Measurements from ENCODE around the gene FAM135A.

FAM135A gene

GRCh38 chr6:70527071-70527737, 113.9 kb downstream of the FAM135A start:
- TF ChIP-seq CTCF (IDR thresholded peaks at IDR 0.05) = no peak
- Mint-ChIP-seq H3K36me3 (ENCODE audit: low read depth) (peaks cover 10% of the 10 kb centered on the region), H3K27ac (no peak overlapping the region), H3K4me1 (no peaks in the 10 kb centered on the region), H3K9me3 (no peaks in the 10 kb centered on the region), H3K4me3 (no peak overlapping the region), H3K27me3 (ENCODE audit: low read depth, poor library complexity) (no peaks in the 10 kb centered on the region)
- no peak for DNase-seq

- H3K36me3 Mint-ChIP-seq (ENCODE audit: low read depth) = peaks cover 11% of the 10 kb centered on the region
- TF ChIP-seq CTCF (IDR thresholded peaks at IDR 0.05) = no peak
- no peaks in the 10 kb centered on the region for H3K4me1 Mint-ChIP-seq
- H3K27ac Mint-ChIP-seq = no peak overlapping the region
- H3K9me3 Mint-ChIP-seq = no peaks in the 10 kb centered on the region
- H3K4me3 Mint-ChIP-seq = no peak overlapping the region
- H3K27me3 Mint-ChIP-seq (ENCODE audit: low read depth, poor library complexity) = no peaks in the 10 kb centered on the region
- DNase-seq = no peak
Measured at GRCh38 chr6:70530023-70530422, 116.7 kb downstream of the FAM135A start.

- no peaks in the 10 kb centered on the region for H3K27me3 Mint-ChIP-seq (ENCODE audit: low read depth, poor library complexity)
- no peak overlapping the region for H3K4me3 Mint-ChIP-seq
- H3K9me3 Mint-ChIP-seq = no peaks in the 10 kb centered on the region
- TF ChIP-seq CTCF (IDR thresholded peaks at IDR 0.05) = no peak
- no peak overlapping the region for H3K27ac Mint-ChIP-seq
- no peak for DNase-seq
- peaks cover 9% of the 10 kb centered on the region for H3K36me3 Mint-ChIP-seq (ENCODE audit: low read depth)
- H3K4me1 Mint-ChIP-seq = no peaks in the 10 kb centered on the region
Measured at GRCh38 chr6:70531133-70531532, 117.8 kb downstream of the FAM135A start.

GRCh38 chr6:70537266-70537665, 124.0 kb downstream of the FAM135A start:
- Mint-ChIP-seq H3K4me3 (no peak overlapping the region), H3K4me1 (no peaks in the 10 kb centered on the region), H3K27me3 (ENCODE audit: low read depth, poor library complexity) (no peaks in the 10 kb centered on the region), H3K9me3 (no peaks in the 10 kb centered on the region), H3K27ac (no peak overlapping the region), H3K36me3 (ENCODE audit: low read depth) (peaks cover 10% of the 10 kb centered on the region)
- DNase-seq = no peak
- no peak for TF ChIP-seq CTCF (IDR thresholded peaks at IDR 0.05)

GRCh38 chr6:70538376-70538775, 125.1 kb downstream of the FAM135A start:
- Mint-ChIP-seq H3K4me3 (no peak overlapping the region), H3K27ac (no peak overlapping the region), H3K36me3 (ENCODE audit: low read depth) (peaks cover 5% of the 10 kb centered on the region), H3K4me1 (no peaks in the 10 kb centered on the region), H3K9me3 (no peaks in the 10 kb centered on the region), H3K27me3 (ENCODE audit: low read depth, poor library complexity) (no peaks in the 10 kb centered on the region)
- DNase-seq = no peak
- no peak for TF ChIP-seq CTCF (IDR thresholded peaks at IDR 0.05)

GRCh38 chr6:70547313-70547712, 134.0 kb downstream of the FAM135A start:
- DNase-seq = no peak

More at GRCh38 chr6:70547313-70547712, 134.0 kb downstream of the FAM135A start:
- no peak overlapping the region for H3K4me3 Mint-ChIP-seq
- peak; percentile 42 for TF ChIP-seq CTCF (IDR thresholded peaks at IDR 0.05)
- no peaks in the 10 kb centered on the region for H3K27me3 Mint-ChIP-seq (ENCODE audit: low read depth, poor library complexity)
- peaks cover 4% of the 10 kb centered on the region for H3K4me1 Mint-ChIP-seq
- no peaks in the 10 kb centered on the region for H3K9me3 Mint-ChIP-seq
- H3K36me3 Mint-ChIP-seq (ENCODE audit: low read depth) = peaks cover 16% of the 10 kb centered on the region
- H3K27ac Mint-ChIP-seq = no peak overlapping the region
